ENCODE data around the gene VSIG4. TPM values are rescaled to one million over a fixed set of nuclear protein-coding genes. Genes with fewer than 3 reads are reported as not detected.

The VSIG4 gene
- total RNA-seq, 1 donor from 2014 or later: 237 TPM

- Histone ChIP-seq H3K27ac (no peak overlapping the region), H3K4me3 (no peak overlapping the region), H3K36me3 (no peaks in the 10 kb centered on the region), H3K4me1 (no peaks in the 10 kb centered on the region), H3K27me3 (no peaks in the 10 kb centered on the region), H3K9me3 (no peaks in the 10 kb centered on the region)
- DNase-seq (no peak), ATAC-seq (peak; percentile 46)
- no peak for TF ChIP-seq CTCF (IDR thresholded peaks at IDR 0.05)
- intact Hi-C loops (cut with DNase I): no loop called here
These were observed 19.1 kb downstream of the VSIG4 start for GRCh38 chrX:66020631-66021334.

- Histone ChIP-seq H3K27me3 (no peaks in the 10 kb centered on the region), H3K4me1 (no peaks in the 10 kb centered on the region), H3K36me3 (no peaks in the 10 kb centered on the region), H3K27ac (no peak overlapping the region), H3K4me3 (no peak overlapping the region), H3K9me3 (no peaks in the 10 kb centered on the region)
- no peak for TF ChIP-seq CTCF (IDR thresholded peaks at IDR 0.05)
- intact Hi-C loops (cut with DNase I): no loop called here
- no peak for DNase-seq
- no peak for ATAC-seq
These were observed 19.9 kb downstream of the VSIG4 start for GRCh38 chrX:66019974-66020373.

GRCh38 chrX:66019310-66019652, 20.6 kb downstream of the VSIG4 start:
- H3K4me3 ChIP-seq: no peak overlapping the region
- no peaks in the 10 kb centered on the region for H3K36me3 ChIP-seq
- H3K27ac ChIP-seq: no peak overlapping the region
- H3K4me1 ChIP-seq: no peaks in the 10 kb centered on the region
- intact Hi-C loops (cut with DNase I): no loop called here
- no peaks in the 10 kb centered on the region for H3K9me3 ChIP-seq
- no peak for TF ChIP-seq CTCF (IDR thresholded peaks at IDR 0.05)
- ATAC-seq (no peak), DNase-seq (no peak)
- H3K27me3 ChIP-seq: no peaks in the 10 kb centered on the region

GRCh38 chrX:66018585-66019309, 21.1 kb downstream of the VSIG4 start:
- DNase-seq (no peak), ATAC-seq (peak; percentile 38)
- H3K36me3 ChIP-seq: no peaks in the 10 kb centered on the region
- TF ChIP-seq CTCF (IDR thresholded peaks at IDR 0.05): no peak
- no peaks in the 10 kb centered on the region for H3K9me3 ChIP-seq
- no peak overlapping the region for H3K27ac ChIP-seq
- intact Hi-C loops (cut with DNase I): no loop called here
- no peaks in the 10 kb centered on the region for H3K27me3 ChIP-seq
- H3K4me3 ChIP-seq: no peak overlapping the region
- no peaks in the 10 kb centered on the region for H3K4me1 ChIP-seq

GRCh38 chrX:66017659-66018170, 22.2 kb downstream of the VSIG4 start:
- no peak for TF ChIP-seq CTCF (IDR thresholded peaks at IDR 0.05)
- Histone ChIP-seq H3K36me3 (no peaks in the 10 kb centered on the region), H3K9me3 (no peaks in the 10 kb centered on the region), H3K4me3 (peak overlapping the region; percentile 31), H3K27ac (peak overlapping the region; percentile 45), H3K4me1 (no peaks in the 10 kb centered on the region), H3K27me3 (no peaks in the 10 kb centered on the region)
- intact Hi-C loops (cut with DNase I): no loop called here
- no peak for DNase-seq
- no peak for ATAC-seq
